DMS79 (cell line): Measurements from ENCODE around the gene SLAMF9.

Source experiments
- DNase-seq: peaks from one replicate; lab custom pipeline; 2025; lab: John Stamatoyannopoulos, UW

SLAMF9 gene

DNA sequence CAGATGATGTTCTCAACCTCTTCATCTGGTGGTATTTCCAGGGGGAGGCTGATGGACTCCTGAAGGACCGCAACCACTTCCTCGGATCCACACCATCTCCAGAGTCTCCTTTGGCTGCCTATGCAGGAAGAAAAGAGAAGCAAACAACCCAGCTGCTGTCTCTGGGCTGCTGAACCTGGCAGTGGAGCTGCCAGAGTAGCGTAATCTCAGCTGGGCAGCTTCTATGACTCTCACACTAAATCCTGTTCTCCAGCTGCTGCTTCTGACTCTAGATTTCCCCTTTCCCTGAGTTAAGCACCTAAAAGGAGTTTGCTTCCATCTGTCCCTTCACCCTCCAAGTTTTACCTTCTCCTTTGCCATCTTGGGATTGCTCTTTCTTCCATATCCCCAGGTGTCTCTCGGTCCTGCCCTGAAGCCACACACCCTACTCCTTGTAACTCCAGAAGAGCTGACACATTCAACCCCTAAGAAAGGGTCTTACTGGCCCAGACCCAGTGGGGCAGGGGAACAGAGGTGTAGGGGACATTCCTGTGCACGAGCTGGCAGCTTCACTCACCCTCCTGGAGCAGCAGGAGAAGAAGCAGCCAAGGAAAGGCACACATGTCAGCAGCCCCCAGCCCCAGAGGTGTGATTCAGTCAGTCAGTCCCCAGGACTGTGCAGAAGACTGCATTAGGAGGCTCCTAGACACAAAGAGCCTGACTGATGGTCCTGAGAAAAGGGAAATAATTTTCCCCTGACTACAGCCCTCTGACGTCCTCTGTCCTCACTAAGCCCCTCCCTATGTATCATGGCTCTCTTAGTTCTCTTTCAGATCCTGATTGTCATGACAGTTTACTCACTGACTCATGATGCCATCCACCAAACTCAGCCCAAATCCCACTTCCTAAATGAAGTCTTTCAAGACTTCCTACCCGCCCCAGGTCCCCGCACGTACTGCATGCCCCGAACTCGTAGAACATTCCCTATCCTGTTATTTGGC is at the start of gene SLAMF9:
Gene SLAMF9, minus strand, starts transcription at position 702 of the 980 bp plus-strand sequence. Its CDS starts 100 bp downstream, at position 602.
- no peak for DNase-seq

DNA sequence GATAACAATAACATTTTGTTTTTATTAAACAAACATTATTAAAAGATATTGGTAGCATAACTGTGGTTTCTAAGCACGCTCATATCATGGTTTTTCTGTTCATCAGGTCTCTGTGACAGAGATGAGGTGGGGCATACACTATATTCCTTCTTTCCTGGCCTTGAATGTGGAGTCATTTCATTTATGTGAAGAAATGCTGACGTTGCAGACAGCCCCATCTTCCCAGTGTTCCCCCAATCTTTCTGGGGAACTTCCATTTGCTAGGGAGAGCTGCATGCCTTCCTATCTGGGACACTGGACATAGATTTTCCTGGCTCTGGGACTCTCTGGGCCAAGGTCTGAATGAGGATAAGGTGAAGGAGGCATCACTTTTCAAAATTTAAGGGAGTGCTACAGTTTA is 47.4 kb upstream of the SLAMF9 start:
- no peak for DNase-seq

DNA sequence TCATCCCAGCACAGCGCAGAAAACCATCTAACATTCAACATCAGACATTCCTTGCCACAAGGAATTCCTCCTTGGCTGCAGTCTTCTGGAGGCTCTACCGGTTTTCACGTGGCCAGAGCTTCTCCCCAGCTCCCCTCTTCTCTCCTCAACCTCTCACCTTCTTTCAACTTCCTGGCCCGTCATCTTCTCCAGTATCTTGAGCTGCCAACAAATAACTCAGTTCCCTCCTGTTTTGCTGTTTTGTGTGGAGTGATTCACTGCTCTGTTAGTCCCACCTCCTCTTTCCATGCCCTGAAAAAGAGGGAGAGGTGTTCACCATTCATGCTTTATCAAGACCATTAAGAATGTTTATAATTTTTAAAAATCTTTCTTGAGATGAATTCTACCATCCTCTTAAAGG is 45.2 kb upstream of the SLAMF9 start:
- DNase-seq, result no peak

DNA sequence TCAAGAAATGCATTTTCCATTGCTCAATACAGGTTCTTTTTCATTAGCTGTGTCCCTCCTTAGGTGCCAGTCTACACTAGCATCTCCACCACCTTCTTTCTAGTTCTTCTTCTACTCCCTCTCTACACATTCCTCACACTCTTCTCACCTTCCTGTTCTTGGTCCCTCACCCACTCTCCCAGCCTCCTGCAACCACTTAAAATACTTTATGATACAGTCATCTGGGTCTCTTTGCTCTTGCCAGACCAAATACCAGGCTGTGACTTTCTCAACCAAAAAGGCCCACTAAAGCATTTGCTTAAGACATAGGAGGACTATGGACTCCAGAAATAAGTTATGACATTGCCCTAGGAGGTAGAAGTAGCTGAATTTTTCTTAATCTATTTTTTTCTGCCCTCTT is 42.6 kb upstream of the SLAMF9 start:
- no peak for DNase-seq

DNA sequence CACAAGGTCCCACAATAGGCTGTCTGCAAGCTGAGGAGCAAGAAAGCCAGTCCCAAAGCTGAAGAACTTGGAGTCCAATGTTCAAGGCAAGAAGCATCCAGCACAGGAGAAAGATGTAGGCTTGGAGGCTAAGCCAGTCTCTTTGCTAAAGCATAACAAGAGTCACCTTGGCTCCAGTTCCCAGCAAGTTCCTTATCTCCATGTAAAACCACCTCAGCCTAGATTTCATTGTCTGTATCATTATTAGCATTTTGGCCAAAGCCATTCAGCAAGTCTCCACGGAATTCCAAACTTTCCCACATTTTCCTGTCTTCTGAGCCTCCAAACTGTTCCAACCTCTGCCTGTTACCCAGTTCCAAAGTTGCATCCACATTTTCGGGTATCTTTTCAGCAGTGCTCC is 40.9 kb upstream of the SLAMF9 start:
- no peak for DNase-seq

DNA sequence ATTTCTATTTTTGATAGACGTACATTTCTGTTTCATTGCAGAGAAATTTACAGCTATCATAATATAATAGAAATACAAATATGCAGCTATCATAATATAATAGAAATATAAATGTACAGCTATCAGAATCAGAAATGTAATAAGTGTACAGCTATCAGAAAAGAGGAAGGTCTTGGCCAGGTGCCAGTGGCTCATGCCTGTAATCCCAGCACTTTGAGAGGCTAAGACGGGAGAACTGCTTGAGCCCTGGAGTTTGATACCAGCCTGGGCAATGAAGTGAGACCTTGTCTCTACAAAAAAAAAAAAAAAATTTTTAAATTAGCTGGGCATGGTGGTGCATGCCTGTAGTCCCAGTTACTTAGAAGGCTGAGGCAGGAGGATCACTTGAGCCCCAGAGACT is 39.9 kb upstream of the SLAMF9 start:
- DNase-seq, result peak; percentile 9

DNA sequence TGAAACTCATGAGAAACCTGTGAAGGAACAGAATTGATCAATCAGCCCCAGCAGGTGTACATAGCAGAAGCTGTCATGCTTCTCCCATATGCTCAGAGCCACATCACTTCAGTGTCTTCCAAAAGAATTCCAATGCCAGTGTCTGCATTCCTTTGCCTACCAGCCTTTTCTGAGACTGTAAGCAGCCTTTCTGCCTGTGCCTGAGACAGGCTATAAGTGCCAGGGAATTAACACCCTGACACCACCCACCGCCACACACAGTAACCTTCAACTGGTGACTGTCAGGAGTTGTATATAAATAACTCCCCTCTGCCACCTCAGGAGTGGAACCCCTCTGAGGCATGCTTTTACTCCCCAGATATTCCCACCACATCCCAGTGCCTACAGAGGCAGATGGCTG is 38.1 kb upstream of the SLAMF9 start:
- no peak for DNase-seq

DNA sequence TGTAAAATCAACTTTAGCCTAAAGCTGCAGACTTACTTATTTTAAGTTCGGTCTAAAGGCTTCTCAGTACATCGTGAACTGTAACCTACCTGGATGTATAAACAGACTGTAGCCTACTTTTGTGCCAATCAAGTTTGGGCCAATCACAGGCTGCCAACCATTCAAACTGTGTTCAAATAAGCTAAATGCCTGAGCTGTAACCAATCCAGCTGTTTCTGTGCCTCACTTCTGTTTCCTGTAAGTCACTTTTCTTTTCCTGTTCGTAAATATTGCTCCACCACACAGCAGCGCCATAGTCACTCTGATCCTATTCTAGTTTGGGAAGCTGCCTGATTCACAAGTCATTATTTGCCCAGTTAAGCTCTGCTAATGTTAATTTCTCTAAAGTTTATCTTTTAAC is 37.5 kb upstream of the SLAMF9 start:
- no peak for DNase-seq

DNA sequence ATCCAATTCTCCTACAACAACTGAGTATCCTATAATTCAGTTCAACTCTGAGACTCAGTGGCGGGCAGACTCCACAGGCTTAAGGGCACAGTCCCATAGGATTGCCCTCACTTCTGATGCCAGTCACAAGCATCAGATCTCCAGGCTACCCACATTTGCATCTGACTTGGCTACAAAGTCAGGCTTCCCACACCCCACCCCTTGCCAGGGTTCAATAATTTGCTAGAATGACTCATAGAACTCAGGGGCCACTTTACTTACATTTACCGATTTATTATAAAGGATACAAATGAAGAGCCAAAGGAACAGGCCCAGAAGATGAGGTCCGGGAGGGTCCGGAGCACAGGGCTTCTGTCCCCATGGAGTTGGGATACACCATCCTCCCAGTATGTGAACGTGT is 36.0 kb upstream of the SLAMF9 start:
- DNase-seq, result no peak

DNA sequence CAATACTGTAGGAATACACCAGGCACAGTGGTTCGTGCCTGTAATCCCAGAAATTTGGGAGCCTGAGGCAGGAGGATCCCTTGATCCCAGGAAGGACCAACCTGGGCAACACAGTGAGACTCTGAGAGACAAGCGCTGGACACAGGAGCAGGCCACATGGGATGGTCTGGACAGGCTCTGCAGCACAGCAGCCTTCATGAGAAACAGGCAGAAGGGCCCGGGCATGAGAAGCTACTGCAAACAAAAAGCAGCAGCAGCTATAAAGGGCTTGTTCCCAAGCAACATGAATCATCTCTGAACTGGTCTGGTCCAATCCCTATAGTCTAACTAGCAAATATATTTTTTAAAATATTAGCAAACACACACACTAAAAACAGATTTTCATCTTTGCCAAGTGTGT is 35.5 kb upstream of the SLAMF9 start:
- no peak for DNase-seq

DNA sequence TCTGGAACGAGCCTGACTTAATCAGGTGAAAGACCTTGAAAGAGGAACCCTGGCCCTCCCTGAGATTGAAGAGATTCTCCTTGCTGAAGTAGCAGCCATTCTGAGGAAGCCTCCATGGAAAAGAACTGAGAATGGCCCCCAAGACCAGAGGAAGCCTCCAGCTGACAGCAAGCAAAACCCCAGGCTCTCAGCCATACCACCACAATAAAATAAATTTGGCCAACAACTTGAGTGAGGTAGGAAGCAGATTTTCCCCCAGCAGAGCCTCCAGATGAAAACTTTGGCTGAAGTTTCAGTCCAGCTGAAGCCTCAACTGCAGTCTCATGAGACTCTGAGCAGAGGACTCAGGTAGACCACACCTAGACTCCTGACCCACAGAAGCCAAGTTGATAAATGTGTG is 34.0 kb upstream of the SLAMF9 start:
- no peak for DNase-seq

DNA sequence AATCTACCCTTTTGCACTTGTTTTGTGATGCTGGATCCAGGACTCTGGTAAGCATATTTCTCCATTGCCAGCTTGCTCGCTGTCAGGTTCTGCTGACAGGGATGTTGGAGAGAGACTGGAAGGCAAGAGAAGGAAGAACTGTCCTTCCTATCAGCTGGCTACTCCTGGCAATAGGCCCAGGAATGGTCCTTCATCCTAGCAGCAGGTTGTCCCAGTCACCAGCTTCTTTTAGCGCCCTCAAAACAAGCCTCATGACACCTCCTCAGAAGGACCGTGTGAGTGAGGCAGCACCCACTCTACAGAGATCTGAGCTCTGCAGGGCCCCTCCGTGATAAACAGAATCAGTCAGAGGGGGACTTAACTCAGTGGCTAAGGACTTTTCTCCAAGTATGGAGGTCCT is 33.1 kb upstream of the SLAMF9 start:
- no peak for DNase-seq

DNA sequence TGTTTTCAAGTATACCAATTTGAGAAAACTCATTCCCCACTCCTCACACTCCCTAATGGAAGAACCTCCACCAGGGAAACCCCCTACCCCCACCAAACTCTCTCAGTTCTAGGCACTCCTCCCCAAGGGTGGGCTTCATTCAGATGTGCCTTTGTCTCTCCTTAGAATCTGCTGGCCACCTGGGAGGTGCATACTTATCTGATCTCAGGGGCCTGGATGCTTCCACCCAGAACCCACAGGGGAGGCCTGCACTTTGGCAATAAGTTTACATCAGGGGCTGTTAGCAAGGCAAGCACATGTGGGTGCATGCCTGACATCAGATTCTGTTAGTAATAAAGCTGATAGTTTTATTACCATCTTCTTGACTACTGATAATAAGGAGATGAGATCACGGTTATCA is 32.5 kb upstream of the SLAMF9 start:
- no peak for DNase-seq

DNA sequence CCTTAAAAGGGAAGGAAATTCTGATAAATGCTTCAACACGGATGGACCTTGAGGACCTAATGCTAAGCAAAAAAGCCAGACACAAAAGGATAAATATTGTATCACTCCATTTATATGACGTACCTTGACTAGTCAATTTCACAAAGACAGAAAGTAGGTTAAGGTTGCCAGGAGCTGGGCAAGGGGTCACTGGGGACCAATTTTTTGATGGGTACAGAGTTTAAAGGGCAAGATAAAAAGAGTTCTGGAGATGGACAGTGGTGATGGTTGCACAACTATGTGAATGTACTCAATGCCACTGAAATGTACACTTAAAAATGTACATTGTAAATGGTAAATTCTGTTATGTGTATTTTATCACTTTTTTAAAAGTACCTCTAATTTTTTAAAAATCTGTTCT is 32.1 kb upstream of the SLAMF9 start:
- DNase-seq, result no peak

DNA sequence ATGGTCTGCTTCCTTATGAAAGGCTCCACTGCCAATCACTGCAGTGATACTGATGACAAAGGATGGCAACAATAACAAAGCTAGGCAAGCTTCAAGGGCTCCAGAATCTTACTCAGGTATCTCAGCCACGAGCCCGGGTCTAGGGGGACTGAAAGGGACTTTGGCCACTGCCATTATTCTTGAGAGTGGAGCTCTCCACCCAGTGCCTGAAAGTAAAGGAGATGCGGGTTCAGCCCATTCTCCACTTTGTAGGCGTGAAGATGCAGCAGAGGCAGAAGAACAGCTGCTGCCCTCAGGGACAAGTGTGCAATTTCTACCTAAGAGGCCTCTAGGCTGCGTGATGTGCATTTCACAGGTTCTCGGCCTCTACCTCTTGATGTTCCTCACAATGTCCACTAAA is 31.4 kb upstream of the SLAMF9 start:
- no peak for DNase-seq

DNA sequence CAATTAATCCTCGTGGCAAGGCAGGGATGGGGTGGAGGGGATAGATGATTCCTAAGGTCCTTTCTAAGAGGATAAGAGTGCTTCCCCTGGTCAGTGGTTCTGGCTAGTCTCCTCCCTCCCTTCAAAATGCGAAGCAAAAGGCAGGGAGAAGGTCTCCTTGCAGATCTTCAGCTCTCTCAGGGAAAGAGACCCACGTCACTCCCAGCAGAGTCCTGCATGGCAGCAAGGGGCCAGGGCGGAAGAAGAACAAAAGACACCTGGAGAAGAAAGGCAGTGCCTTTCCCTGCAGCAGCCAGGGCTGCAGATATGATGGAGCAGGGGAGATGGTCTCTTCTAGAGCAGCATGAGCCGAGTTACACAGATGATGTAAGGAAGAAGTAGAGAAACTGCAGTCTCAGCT is 29.6 kb upstream of the SLAMF9 start:
- DNase-seq, result no peak

DNA sequence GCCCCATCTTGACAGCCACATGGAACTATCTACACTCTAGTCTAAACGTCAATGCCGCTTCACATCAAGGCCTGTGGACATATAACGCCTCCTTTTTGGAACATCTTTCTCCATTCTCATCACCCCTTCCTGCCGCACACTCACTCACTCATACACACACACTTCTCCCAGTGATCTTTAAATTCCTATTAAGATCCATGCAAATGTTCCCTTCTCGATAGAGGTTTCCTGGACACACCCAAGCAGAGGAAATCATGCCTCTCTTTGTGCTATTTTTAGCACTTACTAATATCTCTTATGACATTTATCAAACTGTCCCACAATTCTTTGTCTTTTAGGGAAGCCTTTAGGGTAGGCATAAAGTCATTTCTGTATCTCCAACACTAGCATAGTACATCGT is 28.2 kb upstream of the SLAMF9 start:
- no peak for DNase-seq

DNA sequence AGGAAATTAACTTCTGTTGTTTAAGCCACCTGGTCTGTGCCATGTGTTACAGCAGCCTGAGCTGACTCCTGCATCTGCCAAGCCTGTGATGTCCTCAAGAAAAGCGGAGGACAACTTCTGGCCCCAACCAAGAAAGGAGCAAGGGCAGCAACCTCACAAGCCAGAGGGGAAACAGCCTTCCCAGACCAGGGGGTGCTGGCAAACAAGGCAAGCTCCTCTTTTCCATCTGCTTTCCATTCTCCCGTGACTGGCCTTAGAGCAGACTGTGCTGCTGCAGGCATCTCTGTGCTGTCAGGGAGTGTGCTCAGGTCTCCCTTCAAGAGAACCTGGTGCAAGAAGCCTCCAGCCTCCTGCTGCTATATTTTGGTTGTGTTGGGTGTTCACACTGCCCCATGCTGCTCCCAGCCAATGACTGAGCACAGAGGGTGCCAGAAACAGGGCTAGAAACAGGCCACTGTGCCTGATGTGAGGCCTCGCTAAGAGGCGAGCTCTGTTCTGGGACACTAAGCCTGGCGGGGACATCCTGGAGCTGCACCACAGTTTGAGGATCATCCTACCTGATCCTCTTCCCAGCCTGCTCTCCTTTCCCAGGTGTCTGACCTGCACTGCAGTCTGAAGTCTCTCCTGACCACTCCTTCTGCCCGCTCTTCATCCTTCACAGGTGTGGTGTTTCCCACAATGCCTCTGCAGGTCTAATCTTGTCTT is 27.5 kb upstream of the SLAMF9 start:
- no peak for DNase-seq

DNA sequence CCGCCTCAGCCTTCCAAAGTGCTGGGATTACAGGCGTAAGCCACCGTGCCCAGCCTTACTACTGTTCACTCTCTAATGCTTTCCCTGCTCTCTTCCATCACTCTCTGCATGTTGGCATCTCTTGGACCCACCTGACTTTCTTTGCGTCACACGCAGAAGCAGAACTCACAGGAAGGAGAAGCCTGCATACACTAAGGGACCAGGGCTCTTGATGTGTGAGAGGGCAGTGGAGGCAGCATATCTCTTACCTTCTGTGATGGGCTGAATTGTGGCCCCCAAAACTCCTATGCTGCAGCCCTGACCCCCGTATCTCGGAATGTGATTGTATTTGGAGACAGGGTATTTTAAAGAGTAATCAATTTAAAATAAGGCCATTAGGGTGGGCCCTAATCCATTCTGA is 26.7 kb upstream of the SLAMF9 start:
- DNase-seq, result no peak

DNA sequence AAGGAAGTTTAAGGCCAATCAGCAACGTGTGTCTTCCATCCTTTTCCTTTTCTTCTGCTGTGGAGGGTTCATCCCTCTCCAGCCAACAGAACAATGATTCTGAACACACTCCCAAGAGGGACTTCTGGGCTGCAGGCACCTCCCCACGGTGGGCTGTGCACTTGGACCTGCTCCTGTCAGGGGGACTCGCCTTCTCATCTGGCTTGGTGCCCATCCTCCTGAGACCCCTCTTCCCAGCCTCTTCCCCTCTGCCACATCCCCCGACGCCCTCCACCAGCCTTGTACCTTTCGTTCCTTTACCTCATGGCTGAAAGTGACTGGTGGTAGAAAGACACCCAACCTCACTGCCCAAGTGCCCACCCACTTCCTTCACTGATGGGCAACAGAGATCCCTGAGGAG is 26.0 kb upstream of the SLAMF9 start:
- no peak for DNase-seq

DNA sequence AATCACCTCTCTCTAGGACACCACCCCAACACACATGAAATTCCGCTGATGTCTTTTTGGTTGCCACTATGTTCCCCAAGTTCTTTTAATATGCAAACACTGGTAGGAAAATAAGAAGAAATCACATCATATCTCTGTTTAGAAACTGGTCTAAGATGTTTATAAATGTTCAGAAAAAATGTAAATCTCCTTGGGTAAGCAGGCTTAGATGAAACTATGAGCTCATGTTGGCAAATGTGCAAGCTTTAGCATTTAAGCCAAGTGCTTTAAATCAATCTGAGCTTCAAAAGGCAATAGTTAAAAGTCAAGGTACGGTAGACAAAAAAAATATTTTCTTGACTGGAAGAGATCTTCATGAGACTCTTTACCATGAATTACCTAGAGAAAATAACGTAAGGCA is 25.2 kb upstream of the SLAMF9 start:
- no peak for DNase-seq

DNA sequence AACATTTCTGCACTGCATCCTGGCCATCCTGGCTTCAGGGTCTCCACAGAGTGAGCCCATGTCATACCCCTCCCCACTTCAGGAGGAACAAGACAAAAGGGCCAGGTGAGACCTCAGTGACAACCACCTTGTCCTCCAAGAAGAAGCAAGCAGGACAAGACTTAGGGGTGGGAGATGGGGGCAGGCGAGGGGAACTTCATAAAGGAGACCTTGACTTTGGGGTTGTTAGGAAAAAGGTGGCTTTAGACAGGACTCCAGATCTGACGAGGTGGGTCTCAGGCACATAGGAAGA is 24.0 kb upstream of the SLAMF9 start:
- no peak for DNase-seq

DNA sequence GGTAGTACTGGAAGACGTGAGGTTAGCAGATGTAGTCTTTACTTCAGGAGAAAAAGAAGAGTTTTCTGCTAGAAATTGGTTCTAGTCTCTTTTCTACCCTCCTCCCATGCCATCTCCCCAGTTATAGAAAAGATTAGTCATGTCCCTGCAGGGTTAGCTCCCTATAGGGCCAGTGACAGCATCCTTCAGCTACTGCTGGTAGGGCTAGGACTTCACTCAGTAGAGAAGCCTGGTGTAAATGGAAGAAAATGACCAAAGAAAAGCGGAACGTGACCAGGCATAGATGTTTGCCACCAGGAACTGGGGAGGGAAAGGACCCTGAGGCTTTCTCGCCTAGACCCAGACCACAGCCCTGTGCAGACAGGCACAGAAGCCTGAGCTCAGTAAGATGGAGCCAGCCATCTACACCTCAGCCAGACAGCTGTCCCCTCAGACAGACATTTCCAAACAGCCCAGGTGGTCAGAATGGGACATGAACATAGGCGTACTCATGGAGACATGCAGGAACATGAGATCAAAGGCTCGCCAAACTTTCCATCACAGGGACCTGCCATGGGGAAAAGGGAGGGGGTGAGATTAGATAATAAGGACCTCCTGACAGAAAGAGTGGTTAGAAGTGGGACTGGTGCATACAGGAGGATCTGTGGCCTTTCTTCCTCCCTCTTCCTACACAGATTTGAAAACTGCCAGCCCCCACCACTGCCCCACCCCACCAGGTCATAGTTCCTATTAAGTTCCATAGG is 23.5 kb upstream of the SLAMF9 start:
- no peak for DNase-seq
